Lower leg skin (tissue), 3 donors: Measurements from ENCODE around the gene LRFN3.

Experiments
- CTCF ChIP-seq, 3 donors: fragments of 450-650 bp; IDR thresholded peaks; one replicate each; pipeline ENCODE4 v1.5.1; 2016; ENCODE audit warnings: antibody characterized with exemption in 3 of 3, mild to moderate bottlenecking in 3 of 3, moderate library complexity in 2 of 3
- POLR2A ChIP-seq, 2 donors: fragments of 450-650 bp; IDR thresholded peaks; one replicate each; pipeline ENCODE4 v1.6.1; 2016 to 2017; ENCODE audit warnings: antibody characterized with exemption in 2 of 2, mild to moderate bottlenecking in 1 of 2, moderate library complexity in 1 of 2

GRCh38 chr19:35915443-35915842 is 20.7 kb upstream of the LRFN3 start:
- TF ChIP-seq CTCF (IDR thresholded peaks at IDR 0.05) (no peak), POLR2A (IDR thresholded peaks at IDR 0.05) (no peak)
